Superior temporal gyrus (tissue), 1 donor: ENCODE results near the gene INTS11.

Source experiments
- DNase-seq: peaks from one replicate; pipeline ENCODE4 v3.0.0-alpha.2; 2016; ENCODE audit errors: extremely low spot score

Gene INTS11

GRCh38 chr1:1357871-1358432 is 33.5 kb upstream of the INTS11 start:
- DNase-seq = no peak

- no peak for DNase-seq
Measured at GRCh38 chr1:1356796-1357401, 32.4 kb upstream of the INTS11 start.

- no peak for DNase-seq
Measured at GRCh38 chr1:1356166-1356795, 31.8 kb upstream of the INTS11 start.

- DNase-seq = no peak
Measured at GRCh38 chr1:1355416-1355815, 31.0 kb upstream of the INTS11 start.

GRCh38 chr1:1354271-1355247 is 30.1 kb upstream of the INTS11 start:
- DNase-seq = no peak

GRCh38 chr1:1353389-1354151 is 29.1 kb upstream of the INTS11 start:
- no peak for DNase-seq

- no peak for DNase-seq
Measured at GRCh38 chr1:1352786-1353388, 28.4 kb upstream of the INTS11 start.

GRCh38 chr1:1351511-1352427 is 27.3 kb upstream of the INTS11 start:
- DNase-seq = no peak

- DNase-seq = peak; percentile 27
Measured at GRCh38 chr1:1349256-1350012, 25.0 kb upstream of the INTS11 start, which contains the start of gene DVL1. Gene DVL1, minus strand, starts transcription at chr1:1349418. Its CDS starts 353 bp downstream, at chr1:1349065.

GRCh38 chr1:1348420-1349255 is 24.2 kb upstream of the INTS11 start:
- DNase-seq = no peak

GRCh38 chr1:1347663-1348419 is 23.4 kb upstream of the INTS11 start:
- DNase-seq = no peak

- no peak for DNase-seq
Measured at GRCh38 chr1:1347026-1347595, 22.7 kb upstream of the INTS11 start.

GRCh38 chr1:1346501-1346890 is 22.0 kb upstream of the INTS11 start:
- no peak for DNase-seq

- no peak for DNase-seq
Measured at GRCh38 chr1:1345860-1346500, 21.5 kb upstream of the INTS11 start.

- DNase-seq = no peak
Measured at GRCh38 chr1:1345384-1345783, 20.9 kb upstream of the INTS11 start.

GRCh38 chr1:1344655-1345361 is 20.3 kb upstream of the INTS11 start:
- DNase-seq = no peak
